ENCODE results near the gene UACA. TPM values are rescaled to one million over a fixed set of nuclear protein-coding genes. Genes with fewer than 3 reads are reported as not detected.

UACA gene
- total RNA-seq, 3 donors from 2014 or later (not counting 1 experiment from before 2014, with no cell fraction given) = 1.1 to 3.1 (median 2.1) TPM

GRCh38 chr15:70609889-70610288, 153.5 kb downstream of the UACA start:
- ATAC-seq = no peak
- H3K4me3 ChIP-seq (ENCODE audit: low read length) = no peak overlapping the region
- no peak for TF ChIP-seq CTCF (IDR thresholded peaks at IDR 0.05)
- Mint-ChIP-seq H3K9me3 (no peaks in the 10 kb centered on the region), H3K36me3 (no peaks in the 10 kb centered on the region), H3K4me1 (no peaks in the 10 kb centered on the region), H3K4me3 (no peak overlapping the region), H3K27me3 (ENCODE audit: low read depth in 2 of 2) (peaks cover 5 to 7% of the 10 kb centered on the region in 2 donors), H3K27ac (no peak overlapping the region)
- DNase-seq = no peak
- no peaks in the 10 kb centered on the region for H3K36me3 ChIP-seq (ENCODE audit: control insufficient read depth, insufficient read depth, low read length)
- WGBS (ENCODE audit: insufficient coverage) = 89% methylated on average over 10 of the region's 10 CpGs
- no peaks in the 10 kb centered on the region for H3K9me3 ChIP-seq (ENCODE audit: control insufficient read depth, insufficient read depth, low read length)
- no peaks in the 10 kb centered on the region for H3K4me1 ChIP-seq (ENCODE audit: control insufficient read depth, insufficient read depth, low read length)
- H3K27me3 ChIP-seq (ENCODE audit: control insufficient read depth, insufficient read depth, low read length) = no peaks in the 10 kb centered on the region
- H3K27ac ChIP-seq (ENCODE audit: low read length) = no peak overlapping the region
- intact Hi-C loops (cut with micrococcal nuclease) = no loop called here

- Histone ChIP-seq H3K9me3 (ENCODE audit: control insufficient read depth, insufficient read depth, low read length) (no peaks in the 10 kb centered on the region), H3K27ac (ENCODE audit: low read length) (no peak overlapping the region), H3K36me3 (ENCODE audit: control insufficient read depth, insufficient read depth, low read length) (no peaks in the 10 kb centered on the region), H3K4me3 (ENCODE audit: low read length) (no peak overlapping the region), H3K4me1 (ENCODE audit: control insufficient read depth, insufficient read depth, low read length) (no peaks in the 10 kb centered on the region), H3K27me3 (ENCODE audit: control insufficient read depth, insufficient read depth, low read length) (no peaks in the 10 kb centered on the region)
- H3K27me3 Mint-ChIP-seq (ENCODE audit: low read depth in 2 of 2) = peaks cover 5 to 7% of the 10 kb centered on the region in 2 donors
- no peak overlapping the region for H3K27ac Mint-ChIP-seq
- no peaks in the 10 kb centered on the region for H3K36me3 Mint-ChIP-seq
- H3K9me3 Mint-ChIP-seq = no peaks in the 10 kb centered on the region
- H3K4me1 Mint-ChIP-seq = no peaks in the 10 kb centered on the region
- intact Hi-C loops (cut with micrococcal nuclease) = no loop called here
- 66% methylated on average over 5 of the region's 5 CpGs for WGBS (ENCODE audit: insufficient coverage)
- DNase-seq (no peak), ATAC-seq (no peak)
- TF ChIP-seq CTCF (IDR thresholded peaks at IDR 0.05) = no peak
- no peak overlapping the region for H3K4me3 Mint-ChIP-seq
Measured at GRCh38 chr15:70608144-70608543, 155.2 kb downstream of the UACA start.

- DNase-seq (no peak), ATAC-seq (no peak)
- Histone ChIP-seq H3K4me3 (ENCODE audit: low read length) (no peak overlapping the region), H3K27ac (ENCODE audit: low read length) (no peak overlapping the region), H3K36me3 (ENCODE audit: control insufficient read depth, insufficient read depth, low read length) (no peaks in the 10 kb centered on the region), H3K9me3 (ENCODE audit: control insufficient read depth, insufficient read depth, low read length) (no peaks in the 10 kb centered on the region), H3K4me1 (ENCODE audit: control insufficient read depth, insufficient read depth, low read length) (no peaks in the 10 kb centered on the region), H3K27me3 (ENCODE audit: control insufficient read depth, insufficient read depth, low read length) (no peaks in the 10 kb centered on the region)
- no peaks in the 10 kb centered on the region for H3K36me3 Mint-ChIP-seq
- WGBS (ENCODE audit: insufficient coverage) = 94% methylated on average over 7 of the region's 7 CpGs
- no peak overlapping the region for H3K4me3 Mint-ChIP-seq
- H3K27me3 Mint-ChIP-seq (ENCODE audit: low read depth in 2 of 2) = peaks cover 5 to 7% of the 10 kb centered on the region in 2 donors
- intact Hi-C loops (cut with micrococcal nuclease) = no loop called here
- no peak for TF ChIP-seq CTCF (IDR thresholded peaks at IDR 0.05)
- H3K4me1 Mint-ChIP-seq = no peaks in the 10 kb centered on the region
- no peaks in the 10 kb centered on the region for H3K9me3 Mint-ChIP-seq
- no peak overlapping the region for H3K27ac Mint-ChIP-seq
Measured at GRCh38 chr15:70605606-70606410, 157.6 kb downstream of the UACA start.
